ENCODE results near the gene TCF19.

Gene TCF19

GRCh38 chr6:31114541-31114878 lies 43.9 kb upstream of the TCF19 start, which contains the start of gene PSORS1C1:
Gene PSORS1C1, plus strand, starts transcription at chr6:31114800. Its CDS starts 14,833 bp downstream, at chr6:31129633.
- no peak for TF ChIP-seq CTCF (IDR thresholded peaks at IDR 0.05; ENCODE audit: low read depth, low read length, missing control alignments)

GRCh38 chr6:31114970-31115849 lies 43.2 kb upstream of the TCF19 start:
- TF ChIP-seq CTCF (IDR thresholded peaks at IDR 0.05; ENCODE audit: low read depth, low read length, missing control alignments), result peak; percentile 54
- peak; percentile 35 for DNase-seq (ENCODE audit: low read depth)
- H3K4me3 ChIP-seq (ENCODE audit: low read depth, low read length), result peak overlapping the region; percentile 19
- in situ Hi-C loops (cut with HindIII; ENCODE audit: low sequenced_read_pairs), result loop anchor here (5.0 kb wide), 1 partner anchor 32 kb away; no protein-coding TSS in a partner anchor

More at GRCh38 chr6:31114541-31114878, 43.9 kb upstream of the TCF19 start, which contains the start of gene PSORS1C1:
- in situ Hi-C loops (cut with HindIII; ENCODE audit: low sequenced_read_pairs), result loop anchor here (5.0 kb wide), 1 partner anchor 33 kb away; no protein-coding TSS in a partner anchor
- peak; percentile 93 for DNase-seq (ENCODE audit: low read depth)
- peak within 1 kb of the TSS; percentile 19 for H3K4me3 ChIP-seq (ENCODE audit: low read depth, low read length)

DNA sequence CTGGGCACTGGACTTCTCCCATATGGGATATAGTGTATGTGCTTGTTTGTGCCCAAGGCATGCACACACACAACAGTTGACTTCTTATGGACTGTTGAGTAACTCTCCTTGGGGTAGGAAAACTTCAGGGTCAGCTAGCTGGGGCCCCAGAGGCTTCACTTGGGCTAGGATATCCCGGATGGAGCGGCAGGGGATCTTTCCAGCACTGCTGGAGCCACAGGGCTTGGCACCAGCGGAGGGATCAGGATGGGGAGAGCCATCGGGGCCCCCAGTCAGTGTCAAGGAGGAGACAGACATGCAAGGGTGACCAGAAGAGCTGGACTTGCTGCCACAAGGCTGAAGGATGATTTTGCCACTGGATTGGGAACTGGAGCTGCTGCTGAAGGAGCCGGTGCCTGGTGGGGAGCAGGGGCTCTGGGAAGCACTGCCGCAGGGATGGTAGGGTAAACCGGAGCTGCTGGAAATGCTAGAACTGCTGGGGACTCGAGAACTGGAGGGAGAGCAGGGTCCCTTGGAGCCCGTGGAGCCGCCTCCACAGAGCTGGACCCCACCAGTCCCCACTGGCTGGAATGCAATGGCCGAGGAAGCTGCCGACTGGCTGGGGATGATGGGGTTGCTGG lies 42.3 kb upstream of the TCF19 start:
- in situ Hi-C loops (cut with HindIII; ENCODE audit: low sequenced_read_pairs), result no loop called here

GRCh38 chr6:31116661-31117385 lies 41.6 kb upstream of the TCF19 start:
- no peak overlapping the region for H3K4me3 ChIP-seq (ENCODE audit: low read depth, low read length)
- no peak for DNase-seq (ENCODE audit: low read depth)
- in situ Hi-C loops (cut with HindIII; ENCODE audit: low sequenced_read_pairs), result no loop called here
- no peak for TF ChIP-seq CTCF (IDR thresholded peaks at IDR 0.05; ENCODE audit: low read depth, low read length, missing control alignments)

More for the DNA sequence above, 42.3 kb upstream of the TCF19 start:
- H3K4me3 ChIP-seq (ENCODE audit: low read depth, low read length), result no peak overlapping the region
- no peak for TF ChIP-seq CTCF (IDR thresholded peaks at IDR 0.05; ENCODE audit: low read depth, low read length, missing control alignments)
- DNase-seq (ENCODE audit: low read depth), result no peak

DNA sequence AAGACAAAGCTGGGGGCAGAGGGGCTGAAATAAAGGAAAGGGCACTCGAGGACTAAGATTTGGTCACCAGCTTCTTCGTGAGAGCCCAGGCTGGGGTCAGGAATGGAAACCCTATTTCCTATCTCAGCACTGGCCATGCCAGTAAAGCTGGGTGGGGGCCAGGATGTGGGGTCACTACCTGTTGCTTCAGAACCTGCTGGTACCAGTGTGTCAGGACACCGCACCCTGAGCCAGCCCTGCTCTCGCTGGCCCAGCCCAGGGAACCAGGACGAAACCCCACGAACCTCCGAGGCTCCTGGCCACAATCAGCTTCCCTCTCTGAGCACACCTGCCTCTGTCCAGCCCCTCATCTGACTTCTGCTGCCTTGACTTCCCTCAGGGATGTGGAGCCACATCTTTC lies 40.2 kb upstream of the TCF19 start:
- DNase-seq (ENCODE audit: low read depth), result no peak
- in situ Hi-C loops (cut with HindIII; ENCODE audit: low sequenced_read_pairs), result no loop called here
- H3K4me3 ChIP-seq (ENCODE audit: low read depth, low read length), result no peak overlapping the region
- no peak for TF ChIP-seq CTCF (IDR thresholded peaks at IDR 0.05; ENCODE audit: low read depth, low read length, missing control alignments)
